SK-N-SH (cell line): ENCODE measurements around the gene UBE2G1.

ENCODE experiments used
- CTCF ChIP-seq: fragments of 200-600 bp; sonication (generic); IDR thresholded peaks from 2 replicates; pipeline ENCODE4 v1.6.1; 2017; ENCODE audit warnings: antibody characterized with exemption, mild to moderate bottlenecking, moderate library complexity
- EP300 ChIP-seq, 2 experiments: IDR thresholded peaks; 2 replicates each; pipeline versions ENCODE4 v1.4.0 to v1.6.1; 2012; ENCODE audit warnings: borderline replicate concordance in 1 of 2, low read depth in 1 of 2, low read length in 1 of 2
- EZH2phosphoT487 ChIP-seq: fragments of 200-600 bp; sonication (generic); IDR thresholded peaks from 2 replicates; pipeline ENCODE4 v1.6.1; 2017; ENCODE audit warnings: low read depth, mixed run types, mild to moderate bottlenecking, antibody characterized with exemption, moderate library complexity, borderline replicate concordance
- RFX5 ChIP-seq: IDR thresholded peaks from 2 replicates; pipeline ENCODE4 v1.6.1; 2012; ENCODE audit warnings: mild to moderate bottlenecking, improper control_type of control experiment, low read length
- TEAD4 ChIP-seq: IDR thresholded peaks from 2 replicates; pipeline ENCODE4 v1.4.0; 2012; ENCODE audit warnings: mild to moderate bottlenecking, borderline replicate concordance; ENCODE audit not compliant: insufficient read depth
- USF1 ChIP-seq: IDR thresholded peaks from 2 replicates; pipeline ENCODE4 v1.4.0; 2012; ENCODE audit warnings: low read depth, borderline replicate concordance

GRCh38 chr17:4333041-4333440 lies 33.4 kb downstream of the UBE2G1 start:
- TF ChIP-seq RFX5 (no peak), TEAD4 (no peak), CTCF (no peak), USF1 (no peak), EZH2phosphoT487 (no peak), EP300 (IDR thresholded peaks at IDR 0.05; ENCODE audit: borderline replicate concordance in 1 of 2, low read depth in 1 of 2, low read length in 1 of 2) (no peak)
